GM21717 (cell line): Measurements from ENCODE around the gene UCMA.
"Not testable (repeated sequence)": the region's sequence is repeated elsewhere in the genome, so short reads cannot be mapped to it uniquely, and the experiment has no call there.

Source experiments
- ATAC-seq: cut with Tn5 transposase; IDR thresholded peaks from one replicate; pipeline ENCODE4 v1.9.1; 2021; ENCODE audit warnings: mild to moderate bottlenecking, moderate library complexity; ENCODE audit not compliant: unreplicated experiment

UCMA gene

DNA sequence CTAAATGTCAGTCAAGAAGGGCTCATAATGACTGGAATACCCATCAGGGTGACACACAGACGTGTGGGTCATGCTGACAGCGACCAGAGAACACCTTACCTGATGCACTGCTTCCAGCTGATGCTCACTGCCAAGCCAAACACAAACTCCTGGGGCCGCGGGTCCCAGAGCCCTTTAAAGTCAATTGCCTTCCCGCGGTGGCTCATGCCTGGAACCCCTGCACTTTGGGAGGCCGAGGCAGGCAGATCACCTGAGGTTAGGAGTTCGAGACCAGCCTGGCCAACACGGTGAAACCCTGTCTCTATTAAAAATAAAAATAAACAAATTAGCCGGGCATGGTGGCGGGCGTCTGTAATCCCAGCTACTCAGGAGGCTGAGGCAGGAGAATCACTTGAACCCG is 562 bp upstream of the UCMA start:
- not testable (repeated sequence) for ATAC-seq

GRCh38 chr10:13233358-13233757 is 816 bp downstream of the UCMA start:
- no peak for ATAC-seq

- ATAC-seq = no peak
Observed at GRCh38 chr10:13231808-13232207, 2.4 kb downstream of the UCMA start.

DNA sequence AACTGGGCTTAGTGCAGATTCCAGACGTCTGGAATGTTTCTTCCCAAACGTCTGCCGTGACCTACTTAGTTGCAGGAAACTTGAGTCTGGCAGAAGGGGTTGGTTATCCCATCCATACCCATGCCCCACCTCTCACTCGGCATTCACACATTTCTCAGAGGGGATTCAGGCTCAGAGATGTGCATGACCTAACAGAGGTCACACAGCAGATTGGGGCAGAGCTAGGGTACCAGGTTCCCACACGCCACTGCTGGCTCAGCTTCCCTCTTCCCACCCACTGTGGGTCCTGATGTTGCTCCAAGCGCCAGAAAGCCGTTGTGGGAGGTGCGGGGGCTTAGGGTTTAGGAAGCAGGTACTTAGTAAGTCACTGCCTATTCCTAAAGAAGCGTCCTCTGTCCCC is 3.0 kb downstream of the UCMA start:
- no peak for ATAC-seq

GRCh38 chr10:13227031-13227430 is 7.1 kb downstream of the UCMA start:
- no peak for ATAC-seq

DNA sequence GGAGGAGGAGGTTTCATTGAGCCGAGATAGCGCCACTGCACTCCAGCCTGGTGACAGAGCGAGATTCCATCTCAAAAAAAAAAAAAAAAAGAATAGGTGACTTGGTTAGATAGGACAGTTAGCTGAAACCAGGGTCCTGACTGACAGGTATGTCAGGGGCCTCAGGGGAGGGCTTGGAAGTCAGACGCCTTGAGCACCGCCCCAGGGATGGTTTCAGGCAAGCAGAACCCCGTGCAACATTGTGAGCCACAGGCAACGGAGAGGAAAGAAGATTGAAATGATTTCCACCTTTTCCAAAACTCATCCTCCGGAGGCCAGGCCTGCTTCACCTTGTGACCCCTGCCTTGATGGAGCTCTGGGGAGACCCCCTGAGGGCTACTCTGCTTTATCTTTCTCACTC is 8.6 kb downstream of the UCMA start:
- no peak for ATAC-seq

DNA sequence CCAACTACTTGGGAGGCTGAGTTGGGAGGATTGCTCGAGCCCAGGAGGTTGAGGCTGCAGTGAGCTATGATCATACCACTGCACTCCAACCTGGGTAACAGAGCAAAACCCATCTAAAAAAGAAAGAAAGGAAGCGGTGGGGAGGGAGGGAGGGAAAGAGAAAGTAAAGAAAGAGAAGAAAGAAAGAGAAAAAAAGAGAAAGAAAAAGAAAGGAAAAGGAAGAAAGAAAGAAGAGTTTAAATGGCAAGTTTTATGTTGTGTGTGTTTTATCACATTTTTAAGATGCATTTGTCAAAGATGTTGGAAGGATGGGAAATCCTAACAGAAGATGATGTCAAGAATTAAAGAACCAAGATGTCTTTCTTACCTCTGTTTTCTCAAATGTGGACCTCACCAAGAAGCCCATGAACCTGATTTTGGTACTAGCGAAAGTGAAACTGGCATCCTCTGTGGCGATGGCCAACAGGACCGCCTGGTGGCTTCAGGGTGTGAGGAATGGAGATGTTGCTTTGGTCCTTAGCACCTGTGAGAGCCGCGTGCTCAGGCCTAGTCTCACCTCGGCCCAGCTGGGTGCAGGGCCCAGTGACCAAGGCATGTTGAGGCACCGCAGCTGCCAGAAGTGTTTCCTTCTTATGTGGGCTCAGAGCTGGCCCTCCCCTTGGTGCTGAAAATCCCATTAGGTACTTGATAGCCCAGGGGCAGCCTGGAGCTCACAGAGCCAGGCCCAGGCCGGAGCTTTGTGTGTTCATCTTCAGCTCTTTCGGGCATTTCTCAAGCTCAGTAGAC is 9.8 kb downstream of the UCMA start:
- ATAC-seq = no peak

DNA sequence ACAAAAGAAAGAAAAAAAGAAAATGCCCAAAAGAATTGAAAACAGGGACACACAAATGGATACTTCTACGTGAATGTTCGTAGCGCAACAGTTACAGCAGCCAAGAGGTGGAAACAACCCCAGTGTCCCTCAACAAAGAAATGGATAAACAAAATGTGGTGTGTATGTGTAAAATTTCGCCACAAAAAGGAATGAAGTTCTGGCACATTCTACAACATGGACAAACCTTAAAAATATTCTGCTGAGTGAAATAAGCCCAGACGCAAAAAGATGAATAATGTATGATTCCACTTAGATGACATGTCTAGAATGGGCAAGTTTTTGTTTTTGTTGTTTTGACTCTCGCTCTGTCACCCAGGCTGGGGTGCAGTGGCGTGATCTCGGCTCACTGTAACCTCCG is 10.9 kb downstream of the UCMA start:
- no peak for ATAC-seq

GRCh38 chr10:13222566-13222965 is 11.6 kb downstream of the UCMA start:
- no peak for ATAC-seq

DNA sequence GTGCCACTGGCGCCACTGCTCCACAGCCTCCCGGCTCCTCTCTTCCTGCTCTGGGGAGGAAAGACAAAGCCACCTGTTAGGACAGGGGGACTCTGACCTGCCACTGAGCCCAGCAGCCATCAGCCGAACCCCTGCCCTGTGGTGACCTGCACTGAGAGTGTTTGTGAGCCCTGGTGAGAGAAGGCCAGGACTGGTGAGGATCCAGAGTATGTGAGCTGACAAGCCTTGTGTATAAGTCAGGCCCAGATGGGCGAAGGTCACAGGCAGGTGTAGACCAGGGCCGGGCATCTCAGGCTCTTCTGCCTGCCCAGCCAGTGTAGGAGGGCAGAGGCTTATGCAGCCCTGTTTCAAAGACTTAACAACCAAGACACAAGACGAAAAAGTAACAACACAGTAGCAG is 12.0 kb downstream of the UCMA start:
- ATAC-seq = no peak

DNA sequence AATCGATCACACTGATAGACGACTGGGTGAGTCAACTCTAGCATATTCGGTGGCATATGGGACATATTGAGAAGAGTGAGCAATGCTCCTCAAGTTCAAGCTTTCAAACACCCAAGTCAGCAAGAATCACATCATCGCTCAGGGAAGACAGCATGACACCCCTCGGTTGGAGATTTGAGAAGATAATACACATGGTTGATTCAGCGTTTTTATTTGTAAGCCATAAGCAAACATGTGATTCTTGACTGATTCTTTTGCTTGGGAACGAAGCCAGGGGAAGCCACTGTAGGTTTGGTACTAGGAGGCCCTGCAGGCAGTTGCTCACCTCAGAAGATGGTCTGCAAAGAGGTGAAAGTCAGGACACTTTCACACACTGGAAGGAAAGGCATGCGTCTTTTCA is 12.6 kb downstream of the UCMA start:
- ATAC-seq = no peak

GRCh38 chr10:13219685-13220670 is 14.2 kb downstream of the UCMA start:
- no peak for ATAC-seq

DNA sequence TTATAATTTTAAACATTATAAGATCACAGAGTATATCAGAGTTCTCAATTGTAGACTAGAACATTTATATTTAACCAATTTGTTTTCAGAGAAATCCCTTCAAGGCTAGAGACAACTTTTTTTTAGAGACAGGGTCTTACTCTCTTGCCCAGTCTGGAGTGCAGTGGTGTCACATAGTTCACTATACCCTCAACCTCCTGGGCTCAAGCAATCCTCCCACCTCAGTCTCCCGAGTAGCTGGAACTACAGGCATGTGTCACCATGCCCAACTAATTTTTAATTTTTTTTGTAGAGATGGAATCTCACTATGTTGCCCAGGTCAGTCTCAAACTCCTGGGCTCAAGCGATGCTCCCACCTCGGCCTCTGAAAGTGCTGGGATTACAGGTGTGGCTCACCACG is 15.3 kb downstream of the UCMA start:
- ATAC-seq = no peak

GRCh38 chr10:13213163-13213562 is 21.0 kb downstream of the UCMA start:
- no peak for ATAC-seq

GRCh38 chr10:13206546-13207443 is 27.4 kb downstream of the UCMA start:
- ATAC-seq = no peak

- no peak for ATAC-seq
Observed at GRCh38 chr10:13206091-13206490, 28.1 kb downstream of the UCMA start.

DNA sequence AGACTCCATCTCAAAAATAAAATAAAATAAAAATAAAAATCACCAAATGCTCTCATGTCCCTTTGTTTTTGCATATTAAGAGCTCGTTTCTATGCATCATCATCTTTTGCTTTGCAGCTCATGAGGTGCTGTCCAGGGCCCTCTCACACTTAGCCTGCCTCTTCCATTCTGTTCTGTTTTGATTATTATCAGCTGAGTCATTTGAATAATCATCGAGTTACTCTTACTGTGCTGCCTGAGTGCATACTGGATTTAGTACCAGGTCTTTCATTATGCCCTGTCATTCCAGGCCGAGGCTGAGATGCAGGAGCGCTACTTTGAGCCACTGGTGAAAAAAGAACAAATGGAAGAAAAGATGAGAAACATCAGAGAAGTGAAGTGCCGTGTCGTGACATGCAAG is 33.0 kb downstream of the UCMA start:
- no peak for ATAC-seq

DNA sequence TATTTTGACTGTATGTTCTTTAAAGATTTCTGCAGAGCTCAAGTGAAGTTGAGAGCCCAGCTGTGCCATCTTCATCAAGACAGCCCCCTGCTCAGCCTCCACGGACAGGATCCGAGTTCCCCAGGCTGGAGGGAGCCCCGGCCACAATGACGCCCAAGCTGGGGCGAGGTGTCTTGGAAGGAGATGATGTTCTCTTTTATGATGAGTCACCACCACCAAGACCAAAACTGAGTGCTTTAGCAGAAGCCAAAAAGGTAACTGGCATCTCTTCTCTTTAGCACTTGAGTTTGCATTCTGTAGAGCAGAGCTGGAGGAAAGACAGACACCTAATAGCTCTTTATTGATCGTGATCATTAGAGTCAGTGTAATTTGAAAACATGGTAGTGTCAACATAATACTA is 39.2 kb downstream of the UCMA start:
- ATAC-seq = no peak

DNA sequence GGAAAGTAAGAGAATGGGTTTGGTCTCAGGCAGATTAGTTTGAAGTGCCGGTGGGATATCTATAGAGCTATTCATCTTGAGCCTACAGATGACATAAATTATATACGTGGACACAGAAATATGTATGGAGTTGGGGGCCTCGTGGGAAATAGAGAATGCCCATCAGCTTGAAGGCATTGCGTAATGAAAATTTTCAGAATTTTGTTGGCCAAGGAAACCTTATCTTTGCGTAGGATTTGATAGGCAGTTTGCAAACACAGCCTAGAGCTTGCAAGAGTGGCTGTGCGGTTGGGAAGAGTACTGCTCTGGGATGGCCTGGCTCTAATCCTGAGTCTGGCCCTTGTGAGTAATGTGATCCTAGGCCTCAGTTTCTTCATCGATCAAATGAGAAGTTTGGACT is 40.5 kb downstream of the UCMA start:
- ATAC-seq = no peak

DNA sequence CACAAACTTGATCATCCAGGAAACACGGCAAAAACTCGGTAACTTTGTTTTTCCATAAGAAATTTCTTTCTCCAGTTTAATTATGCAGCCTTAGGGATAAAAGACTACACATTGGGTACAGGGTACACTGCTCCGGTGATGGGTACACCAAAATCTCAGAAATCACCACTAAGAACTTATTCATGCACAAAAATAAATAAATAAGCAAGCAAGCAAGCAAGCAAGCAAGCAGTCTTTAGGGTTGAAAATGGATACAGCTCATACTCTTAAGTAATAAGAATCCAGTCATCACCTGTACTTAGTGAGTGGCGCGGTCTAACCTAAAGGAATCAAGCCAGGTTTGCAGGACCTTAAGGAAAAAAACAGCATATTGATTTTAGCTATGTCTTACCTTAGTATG is 42.8 kb downstream of the UCMA start:
- no peak for ATAC-seq

- no peak for ATAC-seq
Observed at GRCh38 chr10:13190816-13191215, 43.4 kb downstream of the UCMA start.
